Liver (tissue), 9 donors: Measurements from ENCODE around the gene PLCB4. TPM values are rescaled to one million over a fixed set of nuclear protein-coding genes. Genes with fewer than 3 reads are reported as not detected.

Experiments
- DNase-seq: peaks from one replicate; pipeline ENCODE4 v3.0.0-alpha.2; 2017; ENCODE audit warnings: low spot score
- H3K27ac ChIP-seq, 2 donors: one replicate each; pipeline ENCODE4 v1.7.0; 2013; ENCODE audit warnings: inconsistent platforms in 2 of 2, low read length in 2 of 2, control low read depth in 1 of 2, low read depth in 1 of 2, mild to moderate bottlenecking in 1 of 2
- H3K27me3 ChIP-seq, 4 donors: one replicate each; pipeline versions ENCODE4 v1.6.1 to v1.7.0; 2013; ENCODE audit warnings: low read length in 3 of 4, inconsistent platforms in 1 of 4, mild to moderate bottlenecking in 1 of 4, moderate library complexity in 1 of 4; ENCODE audit not compliant: control insufficient read depth in 4 of 4, insufficient read depth in 4 of 4
- H3K36me3 ChIP-seq, 4 donors: one replicate each; pipeline versions ENCODE4 v1.6.1 to v1.7.0; 2013; ENCODE audit warnings: low read length in 3 of 4, mild to moderate bottlenecking in 3 of 4, low read depth in 1 of 4, moderate library complexity in 1 of 4; ENCODE audit not compliant: control insufficient read depth in 4 of 4, insufficient read depth in 3 of 4
- H3K4me1 ChIP-seq, 4 donors: one replicate each; pipeline versions ENCODE4 v1.6.1 to v1.7.0; 2013; ENCODE audit warnings: low read length in 3 of 4, mild to moderate bottlenecking in 3 of 4, moderate library complexity in 1 of 4; ENCODE audit not compliant: control insufficient read depth in 4 of 4, insufficient read depth in 4 of 4
- H3K4me3 ChIP-seq, 3 donors: one replicate each; pipeline versions ENCODE4 v1.6.1 to v1.7.0; 2013; ENCODE audit warnings: low read length in 3 of 3, control low read depth in 1 of 3, low read depth in 1 of 3, mild to moderate bottlenecking in 1 of 3
- H3K9ac ChIP-seq, 2 donors: one replicate each; pipeline ENCODE4 v1.7.0; 2013; ENCODE audit warnings: low read length in 2 of 2, mild to moderate bottlenecking in 2 of 2, moderate library complexity in 2 of 2, control low read depth in 1 of 2, low read depth in 1 of 2
- H3K9me3 ChIP-seq, 4 donors: one replicate each; pipeline versions ENCODE4 v1.6.1 to v1.7.0; 2013; ENCODE audit warnings: low read length in 3 of 4; ENCODE audit not compliant: control insufficient read depth in 4 of 4
- ATF3 ChIP-seq: IDR thresholded peaks from 2 replicates; pipeline ENCODE4 v1.6.1; 2016; ENCODE audit warnings: antibody characterized with exemption
- CTCF ChIP-seq: fragments of 150-350 bp; IDR thresholded peaks from 2 replicates; pipeline ENCODE4 v1.5.1; 2017; ENCODE audit warnings: improper control_type of control experiment, low read depth, low read length; ENCODE audit not compliant: missing input control
- EGR1 ChIP-seq, 2 donors: IDR thresholded peaks; 2 replicates each; pipeline ENCODE4 v1.6.1; 2016 to 2018; ENCODE audit warnings: antibody characterized with exemption in 2 of 2, low read depth in 2 of 2
- FOXA1 ChIP-seq: IDR thresholded peaks from 2 replicates; pipeline ENCODE4 v1.6.1; 2016; ENCODE audit warnings: antibody characterized with exemption
- FOXA2 ChIP-seq: IDR thresholded peaks from 2 replicates; pipeline ENCODE4 v1.6.1; 2016; ENCODE audit warnings: antibody characterized with exemption
- GABPA ChIP-seq, 2 donors: IDR thresholded peaks in 1 of 2; conservative IDR thresholded peaks in 1 of 2; 2 replicates each; pipeline ENCODE4 v1.6.1; 2016; ENCODE audit warnings: antibody characterized with exemption in 2 of 2, mild to moderate bottlenecking in 1 of 2, moderate library complexity in 1 of 2
- HNF4A ChIP-seq, 2 donors: conservative IDR thresholded peaks; 2 replicates each; pipeline ENCODE4 v1.6.1; 2016; ENCODE audit warnings: antibody characterized with exemption in 2 of 2, mild to moderate bottlenecking in 2 of 2
- HNF4G ChIP-seq: IDR thresholded peaks from 2 replicates; pipeline ENCODE4 v1.6.1; 2016; ENCODE audit warnings: antibody characterized with exemption
- JUND ChIP-seq, 2 donors: IDR thresholded peaks; 2 replicates each; pipeline ENCODE4 v1.6.1; 2016; ENCODE audit warnings: antibody characterized with exemption in 2 of 2
- MAX ChIP-seq: IDR thresholded peaks from 2 replicates; pipeline ENCODE4 v1.6.1; 2016; ENCODE audit warnings: antibody characterized with exemption
- NR2F2 ChIP-seq: IDR thresholded peaks from 2 replicates; pipeline ENCODE4 v1.6.1; 2016; ENCODE audit warnings: antibody characterized with exemption
- RAD21 ChIP-seq, 2 donors: IDR thresholded peaks; 2 replicates each; pipeline ENCODE4 v1.6.1; 2016; ENCODE audit warnings: antibody characterized with exemption in 2 of 2, mild to moderate bottlenecking in 2 of 2
- RXRA ChIP-seq, 2 donors: IDR thresholded peaks; 2 replicates each; pipeline ENCODE4 v1.6.1; 2017 to 2018; ENCODE audit warnings: antibody characterized with exemption in 2 of 2, mild to moderate bottlenecking in 1 of 2
- SP1 ChIP-seq: IDR thresholded peaks from 2 replicates; pipeline ENCODE4 v1.6.1; 2018; ENCODE audit warnings: antibody characterized with exemption, mild to moderate bottlenecking
- TAF1 ChIP-seq: conservative IDR thresholded peaks from 2 replicates; pipeline ENCODE4 v1.6.1; 2016; ENCODE audit warnings: antibody characterized with exemption, mild to moderate bottlenecking
- YY1 ChIP-seq: IDR thresholded peaks from 2 replicates; pipeline ENCODE4 v1.6.1; 2016; ENCODE audit warnings: antibody characterized with exemption, mild to moderate bottlenecking
- ZBTB33 ChIP-seq: IDR thresholded peaks from 2 replicates; pipeline ENCODE4 v1.6.1; 2016; ENCODE audit warnings: antibody characterized with exemption
- WGBS: extraction: QIAGEN DNeasy Blood & Tissue Kit; methylation state at CpG from one replicate; pipeline ENCODE4 v1.1.7; 2013; 5-methylcytosine and 5-hydroxymethylcytosine counted together
- polyA plus RNA-seq, 2 donors: library from polyadenylated mRNA; stranded (reverse) in 1 of 2; unstranded in 1 of 2; fragments of 200-250 nt in 1 of 2; fragments of >200 nt in 1 of 2; fragmentation: Nextera tagmentation in 1 of 2; extraction: Ambion mirVana in 1 of 2; gene quantifications; one replicate each; pipeline versions ENCODE4 v1.2.1 to v1.2.3, GENCODE V29; 2013 to 2015
- total RNA-seq, 2 donors: library from RNA; depleted of rRNA; stranded (reverse); fragments of >200 nt; gene quantifications; one replicate each; pipeline ENCODE4 v1.2.3, GENCODE V29; 2014
- donor health status: healthy.
- donor health status: healthy.
- donor health status: healthy.
- donor health status: healthy.
- donor health status: healthy.

Gene PLCB4
- total and polyA plus RNA-seq, 4 donors = 0.14 to 0.67 (median 0.30) TPM

GRCh38 chr20:9507544-9508239 lies 438.8 kb downstream of the PLCB4 start (continued):
- no peak for TF ChIP-seq MAX
- TF ChIP-seq HNF4G = no peak
- no peak for TF ChIP-seq SP1
- TF ChIP-seq FOXA2 = no peak
- TF ChIP-seq JUND (IDR thresholded peaks at IDR 0.05) = no peak
- no peak for TF ChIP-seq HNF4A (conservative IDR thresholded peaks at IDR 0.05)
- no peak for TF ChIP-seq FOXA1
- no peak for TF ChIP-seq YY1
- TF ChIP-seq RXRA (IDR thresholded peaks at IDR 0.05) = no peak
- no peak for TF ChIP-seq ATF3
- no peak for TF ChIP-seq RAD21 (IDR thresholded peaks at IDR 0.05)
- no peak for TF ChIP-seq GABPA (IDR thresholded peaks at IDR 0.05 in 1 of 2, conservative IDR thresholded peaks at IDR 0.05 in 1 of 2)

GRCh38 chr20:9508240-9508661 lies 439.4 kb downstream of the PLCB4 start:
- Histone ChIP-seq H3K4me3 (no peak overlapping the region), H3K4me1 (peaks cover 0 to 2% (median 0%) of the 10 kb centered on the region in 4 donors), H3K36me3 (no peaks in the 10 kb centered on the region), H3K27ac (no peak overlapping the region), H3K9ac (no peak overlapping the region), H3K27me3 (peaks cover 2 to 8% (median 7%) of the 10 kb centered on the region in 4 donors), H3K9me3 (no peaks in the 10 kb centered on the region)
- TF ChIP-seq TAF1 = no peak
- no peak for TF ChIP-seq ZBTB33
- TF ChIP-seq RXRA (IDR thresholded peaks at IDR 0.05) = no peak
- no peak for TF ChIP-seq FOXA1
- TF ChIP-seq YY1 = no peak
- no peak for TF ChIP-seq JUND (IDR thresholded peaks at IDR 0.05)
- no peak for TF ChIP-seq SP1
- TF ChIP-seq RAD21 (IDR thresholded peaks at IDR 0.05) = no peak
- WGBS = 4% methylated on average over 23 of the region's 23 CpGs
- no peak for DNase-seq

- peaks cover 0 to 2% (median 0%) of the 10 kb centered on the region in 4 donors for H3K4me1 ChIP-seq
- no peak for DNase-seq
- TF ChIP-seq JUND (IDR thresholded peaks at IDR 0.05) (no peak), NR2F2 (no peak), GABPA (IDR thresholded peaks at IDR 0.05 in 1 of 2, conservative IDR thresholded peaks at IDR 0.05 in 1 of 2) (no peak), RAD21 (IDR thresholded peaks at IDR 0.05) (no peak), CTCF (no peak), EGR1 (IDR thresholded peaks at IDR 0.05; ENCODE audit: low read depth in 2 of 2) (no peak), HNF4G (no peak)
- H3K27me3 ChIP-seq = peaks cover 2 to 8% (median 7%) of the 10 kb centered on the region in 4 donors
- 5% methylated on average over 30 of the region's 30 CpGs for WGBS
- no peak overlapping the region for H3K9ac ChIP-seq
- H3K36me3 ChIP-seq = no peaks in the 10 kb centered on the region
- no peak overlapping the region for H3K4me3 ChIP-seq
- H3K27ac ChIP-seq = no peak overlapping the region
- no peaks in the 10 kb centered on the region for H3K9me3 ChIP-seq
Measured at GRCh38 chr20:9508696-9509178, 439.9 kb downstream of the PLCB4 start.
